ENCODE measurements around the gene CDC45. TPM values are rescaled to one million over a fixed set of nuclear protein-coding genes. Genes with fewer than 3 reads are reported as not detected.
A peak's percentile ranks its signal among the peaks of the same experiment; 100 is the strongest.

The CDC45 gene
- total RNA-seq, 1 experiment from 2014 or later, result 44.6 TPM

DNA sequence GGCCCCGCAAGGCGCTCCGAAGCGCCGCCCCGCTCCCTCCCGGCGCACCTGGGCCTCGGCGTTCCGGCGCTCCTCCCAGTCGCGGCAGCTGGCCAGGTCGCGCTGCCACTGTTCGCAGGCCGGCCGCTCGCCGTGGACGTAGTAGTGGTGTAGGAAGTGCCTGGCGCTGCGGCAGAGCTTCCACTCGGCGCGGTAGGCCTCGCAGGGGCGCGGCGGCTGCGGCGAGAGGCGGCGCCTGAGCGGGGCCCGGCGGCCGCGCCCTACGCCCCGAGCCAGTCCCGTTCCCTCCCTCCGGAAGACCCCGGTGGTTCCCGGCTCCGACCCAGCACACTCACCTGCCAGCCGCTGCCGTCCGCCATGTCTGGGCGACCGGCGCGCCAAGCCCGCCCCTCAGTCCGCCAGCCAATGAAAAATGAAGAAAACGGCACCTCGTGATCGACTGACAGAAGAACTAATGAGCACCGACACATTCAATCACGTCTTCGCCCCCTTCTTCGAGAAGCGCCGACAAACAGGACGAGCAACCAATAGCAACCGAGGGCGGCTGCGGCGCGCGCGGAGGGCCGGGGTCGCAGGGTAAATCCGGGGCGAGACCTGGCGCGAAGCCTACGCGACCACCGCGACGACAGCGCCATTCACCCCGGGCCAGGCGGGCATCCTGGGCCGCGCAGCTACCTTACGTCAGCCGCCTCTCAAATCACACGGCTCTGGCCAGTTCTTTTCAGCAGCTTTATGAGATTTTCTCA is 32.2 kb upstream of the CDC45 start, which contains the start of gene C22orf39:
TSS of gene C22orf39 (minus strand) at position 382 of the 746 bp plus-strand sequence. CDS start at position 359, 23 bp downstream.
- Histone ChIP-seq H3K27me3 (replicated peaks; ENCODE audit: control insufficient read depth, insufficient read depth, low read length) (no peaks in the 10 kb centered on the region), H3K4me1 (no peaks in the 10 kb centered on the region), H3K36me3 (ENCODE audit: control insufficient read depth, insufficient read depth, low read length) (peaks cover 2% of the 10 kb centered on the region; the same call in 1 of the 2 replicates), H3K9me3 (no peaks in the 10 kb centered on the region), H3K4me3 (ENCODE audit: low read depth, low read length) (peak within 1 kb of the TSS; percentile 76)
- intact Hi-C loops (cut with micrococcal nuclease; ENCODE audit: unreplicated experiment), result loop anchor here (1.0 to 2.0 kb wide), 3 partner anchors 15 to 183 kb away; partner anchors contain the start of genes CDC45, MRPL40 and UFD1
- no TSS peak for BruUV-seq (replicated peaks)
- CTCF ChIA-PET, result no interaction called here
- TF ChIP-seq CTCF (IDR thresholded peaks at IDR 0.05; ENCODE audit: insufficient read depth in 1 of 2, low read depth in 1 of 2, low read length in 1 of 2, severe bottlenecking in 1 of 2, unreplicated experiment in 1 of 2), result no peak
- DNase-seq, result peak; percentile 93 to 94
- POLR2A ChIA-PET, result interaction anchor here (0.9 to 1.9 kb wide), 4 partner anchors 16 to 541 kb away, joined by 3 to 10 read pairs (median 6); partner anchors contain the start of genes CDC45, DGCR6, HIRA and MRPL40
- peak within 1 kb of the TSS; percentile 81 for H3K4me3 Mint-ChIP-seq (ENCODE audit: unreplicated experiment)
- H3K27ac Mint-ChIP-seq (ENCODE audit: unreplicated experiment), result peak within 1 kb of the TSS; percentile 76
- H3K27me3 Mint-ChIP-seq (ENCODE audit: insufficient read depth, unreplicated experiment), result no peaks in the 10 kb centered on the region
- peaks cover 17% of the 10 kb centered on the region for H3K4me1 Mint-ChIP-seq (ENCODE audit: low read depth, unreplicated experiment)
- peaks cover 42% of the 10 kb centered on the region for H3K36me3 Mint-ChIP-seq (ENCODE audit: insufficient read depth, unreplicated experiment)
- no peaks in the 10 kb centered on the region for H3K9me3 Mint-ChIP-seq (ENCODE audit: unreplicated experiment)

GRCh38 chr22:19448076-19448607 is 31.6 kb upstream of the CDC45 start:
- intact Hi-C loops (cut with micrococcal nuclease; ENCODE audit: unreplicated experiment), result no loop called here
- no peak for TF ChIP-seq CTCF (IDR thresholded peaks at IDR 0.05; ENCODE audit: insufficient read depth in 1 of 2, low read depth in 1 of 2, low read length in 1 of 2, severe bottlenecking in 1 of 2, unreplicated experiment in 1 of 2)
- peak overlapping the region; percentile 76 for H3K4me3 ChIP-seq (ENCODE audit: low read depth, low read length)
- H3K36me3 ChIP-seq (ENCODE audit: control insufficient read depth, insufficient read depth, low read length), result peaks cover 2% of the 10 kb centered on the region; the same call in 1 of the 2 replicates
- H3K27me3 ChIP-seq (replicated peaks; ENCODE audit: control insufficient read depth, insufficient read depth, low read length), result no peaks in the 10 kb centered on the region
- BruUV-seq (replicated peaks), result no TSS peak
- peak; percentile 63 to 66 for DNase-seq
- H3K9me3 ChIP-seq, result no peaks in the 10 kb centered on the region
- H3K9me3 Mint-ChIP-seq (ENCODE audit: unreplicated experiment), result no peaks in the 10 kb centered on the region
- H3K36me3 Mint-ChIP-seq (ENCODE audit: insufficient read depth, unreplicated experiment), result peaks cover 48% of the 10 kb centered on the region
- peak overlapping the region; percentile 76 for H3K27ac Mint-ChIP-seq (ENCODE audit: unreplicated experiment)
- peak overlapping the region; percentile 81 for H3K4me3 Mint-ChIP-seq (ENCODE audit: unreplicated experiment)
- ChIA-PET POLR2A (interaction anchor here (1.9 kb wide), 1 partner anchor 31 kb away, joined by 10 read pairs; the partner anchor contains the start of gene CDC45), CTCF (no interaction called here)
- peaks cover 17% of the 10 kb centered on the region for H3K4me1 Mint-ChIP-seq (ENCODE audit: low read depth, unreplicated experiment)
- no peaks in the 10 kb centered on the region for H3K4me1 ChIP-seq
- H3K27me3 Mint-ChIP-seq (ENCODE audit: insufficient read depth, unreplicated experiment), result no peaks in the 10 kb centered on the region

DNA sequence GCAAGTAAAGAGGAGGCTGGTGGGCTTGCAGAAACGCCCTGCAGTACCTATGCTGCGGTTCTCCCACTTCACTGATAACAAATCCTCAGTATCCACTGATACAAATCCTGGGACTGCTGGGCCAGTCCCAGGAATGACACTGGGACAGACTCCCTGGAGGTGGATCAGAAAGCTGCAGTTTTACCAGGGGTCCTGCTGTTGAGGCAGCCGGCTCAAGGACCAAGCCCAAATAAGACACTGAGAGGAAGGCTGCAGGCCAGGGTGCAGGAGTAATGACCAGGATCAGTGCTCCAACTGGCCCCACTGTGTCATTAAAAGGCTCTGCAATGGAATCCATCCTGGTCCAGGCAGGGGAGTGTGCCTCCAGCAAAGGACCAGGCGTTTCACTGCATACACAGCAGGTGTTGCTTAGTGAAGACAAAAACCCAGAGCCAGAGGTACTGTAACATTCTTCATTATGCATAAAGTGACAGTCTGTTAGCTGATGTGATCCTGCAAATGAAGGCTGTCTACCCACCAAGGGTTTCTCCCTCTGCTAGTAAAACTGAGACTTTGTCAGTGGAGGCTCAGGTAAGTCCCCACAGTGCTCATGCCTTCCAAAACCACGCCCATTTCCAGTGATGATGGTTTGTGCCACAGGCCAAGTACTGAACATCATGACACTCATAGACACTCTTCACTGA is 30.8 kb upstream of the CDC45 start:
- Mint-ChIP-seq H3K4me1 (ENCODE audit: low read depth, unreplicated experiment) (peaks cover 17% of the 10 kb centered on the region), H3K27me3 (ENCODE audit: insufficient read depth, unreplicated experiment) (no peaks in the 10 kb centered on the region), H3K27ac (ENCODE audit: unreplicated experiment) (no peak overlapping the region), H3K36me3 (ENCODE audit: insufficient read depth, unreplicated experiment) (peaks cover 55% of the 10 kb centered on the region), H3K9me3 (ENCODE audit: unreplicated experiment) (no peaks in the 10 kb centered on the region), H3K4me3 (ENCODE audit: unreplicated experiment) (peak overlapping the region; percentile 81)
- no peaks in the 10 kb centered on the region for H3K27me3 ChIP-seq (replicated peaks; ENCODE audit: control insufficient read depth, insufficient read depth, low read length)
- H3K4me3 ChIP-seq (ENCODE audit: low read depth, low read length), result peak overlapping the region; percentile 76
- TF ChIP-seq CTCF (IDR thresholded peaks at IDR 0.05; ENCODE audit: insufficient read depth in 1 of 2, low read depth in 1 of 2, low read length in 1 of 2, severe bottlenecking in 1 of 2, unreplicated experiment in 1 of 2), result no peak
- H3K4me1 ChIP-seq, result no peaks in the 10 kb centered on the region
- no peaks in the 10 kb centered on the region for H3K9me3 ChIP-seq
- H3K36me3 ChIP-seq (ENCODE audit: control insufficient read depth, insufficient read depth, low read length), result peaks cover 1% of the 10 kb centered on the region
- CTCF ChIA-PET, result no interaction called here
- intact Hi-C loops (cut with micrococcal nuclease; ENCODE audit: unreplicated experiment), result no loop called here
- DNase-seq, result no peak
- POLR2A ChIA-PET, result no interaction called here
- BruUV-seq (replicated peaks), result no TSS peak
